Testis (tissue), 3 donors: Measurements from ENCODE around the gene TNFSF8. TPM values are rescaled to one million over a fixed set of nuclear protein-coding genes. Genes with fewer than 3 reads are reported as not detected.

Source experiments
- DNase-seq: peaks from one replicate; pipeline ENCODE4 v3.0.0-alpha.2; 2019
- H3K27ac ChIP-seq, 2 donors: fragments of 200-600 bp; sonication (generic); one replicate each; pipeline ENCODE4 v1.5.1; 2019
- H3K27me3 ChIP-seq: fragments of 200-600 bp; sonication (generic); one replicate; pipeline ENCODE4 v1.5.1; 2019
- H3K36me3 ChIP-seq: fragments of 200-600 bp; sonication (generic); one replicate; pipeline ENCODE4 v1.5.1; 2017; ENCODE audit warnings: low read depth; ENCODE audit errors: missing control alignments
- H3K4me1 ChIP-seq: fragments of 200-600 bp; sonication (generic); one replicate; pipeline ENCODE4 v1.5.1; 2019
- H3K4me3 ChIP-seq, 2 donors: fragments of 200-600 bp; sonication (generic); one replicate each; pipeline ENCODE4 v1.5.1; 2017 to 2019
- H3K9me3 ChIP-seq: fragments of 200-600 bp; sonication (generic); one replicate; pipeline ENCODE4 v1.5.1; 2017
- CTCF ChIP-seq, 3 experiments: fragments of 450-650 bp in 2 of 3; fragments of 200-600 bp in 1 of 3; sonication (generic) in 1 of 3; IDR thresholded peaks; one replicate each; pipeline ENCODE4 v1.5.1; 2016 to 2019; ENCODE audit warnings: antibody characterized with exemption in 3 of 3, mild to moderate bottlenecking in 2 of 3, moderate library complexity in 1 of 3
- POLR2A ChIP-seq: fragments of 450-650 bp; IDR thresholded peaks from one replicate; pipeline ENCODE4 v1.6.1; 2017; ENCODE audit warnings: antibody characterized with exemption, mild to moderate bottlenecking, moderate library complexity
- WGBS, 2 donors: methylation state at CpG; one replicate each; pipeline ENCODE4 v1.1.5; 2018; 5-methylcytosine and 5-hydroxymethylcytosine counted together
- intact Hi-C: fragments of 100-400 bp; cut with DNase I; formaldehyde crosslinking; loops from one replicate; pipeline ENCODE4 v1.15.1; 2023; ENCODE audit warnings: low total_unique reads
- polyA plus RNA-seq: library from polyadenylated mRNA; stranded (reverse); fragments of 350-450 nt; fragmentation: Illumina TruSeq; extraction: RNeasy Lipid Tissue Mini Kit (QIAGEN cat#74804); gene quantifications from one replicate; pipeline ENCODE4 v1.2.3, GENCODE V29; 2014; ENCODE audit warnings: low read depth, low replicate concordance; ENCODE audit not compliant: insufficient read depth
- total RNA-seq, 2 donors: library from RNA; depleted of rRNA; stranded (reverse); fragments of >200 nt; gene quantifications; one replicate each; pipeline ENCODE4 v1.2.3, GENCODE V29; 2016

The TNFSF8 gene
- total and polyA plus RNA-seq, 3 donors from 2014 or later, result 0.63 to 1.3 (median 1.1) TPM

GRCh38 chr9:114947058-114947457, 16.7 kb upstream of the TNFSF8 start:
- 73 to 75% methylated on average over 4 of the region's 4 CpGs for WGBS, 2 donors
- Histone ChIP-seq H3K27ac (no peak overlapping the region), H3K4me3 (no peak overlapping the region), H3K9me3 (no peaks in the 10 kb centered on the region), H3K36me3 (no peaks in the 10 kb centered on the region), H3K27me3 (no peaks in the 10 kb centered on the region), H3K4me1 (no peaks in the 10 kb centered on the region)
- DNase-seq, result no peak
- TF ChIP-seq CTCF (IDR thresholded peaks at IDR 0.05) (no peak), POLR2A (no peak)
- intact Hi-C loops, result no loop called here

GRCh38 chr9:114945616-114946412, 15.4 kb upstream of the TNFSF8 start:
- no peaks in the 10 kb centered on the region for H3K9me3 ChIP-seq
- no peak overlapping the region for H3K4me3 ChIP-seq
- intact Hi-C loops, result no loop called here
- WGBS, 2 donors, result 37 to 57% methylated on average over 2 of the region's 2 CpGs
- H3K27ac ChIP-seq, result no peak overlapping the region
- no peaks in the 10 kb centered on the region for H3K36me3 ChIP-seq
- no peaks in the 10 kb centered on the region for H3K27me3 ChIP-seq
- TF ChIP-seq POLR2A (no peak), CTCF (IDR thresholded peaks at IDR 0.05) (no peak)
- H3K4me1 ChIP-seq, result no peaks in the 10 kb centered on the region
- DNase-seq, result no peak

GRCh38 chr9:114941376-114941775, 11.0 kb upstream of the TNFSF8 start:
- WGBS, 2 donors, result 63 to 71% methylated on average over 2 of the region's 2 CpGs
- no peak overlapping the region for H3K4me3 ChIP-seq
- intact Hi-C loops, result no loop called here
- TF ChIP-seq POLR2A, result no peak
- TF ChIP-seq CTCF (IDR thresholded peaks at IDR 0.05), result no peak
- H3K27ac ChIP-seq, result no peak overlapping the region
- H3K4me1 ChIP-seq, result no peaks in the 10 kb centered on the region
- no peaks in the 10 kb centered on the region for H3K36me3 ChIP-seq
- DNase-seq, result no peak
- H3K9me3 ChIP-seq, result no peaks in the 10 kb centered on the region
- no peaks in the 10 kb centered on the region for H3K27me3 ChIP-seq

GRCh38 chr9:114938687-114939575, 8.5 kb upstream of the TNFSF8 start:
- no peak for DNase-seq
- WGBS, 2 donors, result 59 to 60% methylated on average over 4 of the region's 4 CpGs
- H3K27ac ChIP-seq, result no peak overlapping the region
- H3K4me3 ChIP-seq, result no peak overlapping the region
- no peaks in the 10 kb centered on the region for H3K9me3 ChIP-seq
- intact Hi-C loops, result no loop called here
- no peaks in the 10 kb centered on the region for H3K4me1 ChIP-seq
- TF ChIP-seq CTCF (IDR thresholded peaks at IDR 0.05) (no peak), POLR2A (no peak)
- no peaks in the 10 kb centered on the region for H3K36me3 ChIP-seq
- no peaks in the 10 kb centered on the region for H3K27me3 ChIP-seq
